Body of pancreas (tissue), 4 donors: ENCODE measurements around the gene SCAF4.

Experiments
- POLR2A ChIP-seq, 3 donors: fragments of 450-650 bp; IDR thresholded peaks; one replicate each; pipeline ENCODE4 v1.6.1; 2016; ENCODE audit warnings: antibody characterized with exemption in 3 of 3, mild to moderate bottlenecking in 2 of 3
- TF ChIP-seq, protein P1 (sequence below), 7 experiments: fragments of 450-650 bp in 4 of 7; fragments of 200-600 bp in 3 of 7; sonication (generic) in 3 of 7; IDR thresholded peaks; one replicate each; pipeline ENCODE4 v1.5.1; 2016 to 2019; ENCODE audit warnings: antibody characterized with exemption in 7 of 7

DNA sequence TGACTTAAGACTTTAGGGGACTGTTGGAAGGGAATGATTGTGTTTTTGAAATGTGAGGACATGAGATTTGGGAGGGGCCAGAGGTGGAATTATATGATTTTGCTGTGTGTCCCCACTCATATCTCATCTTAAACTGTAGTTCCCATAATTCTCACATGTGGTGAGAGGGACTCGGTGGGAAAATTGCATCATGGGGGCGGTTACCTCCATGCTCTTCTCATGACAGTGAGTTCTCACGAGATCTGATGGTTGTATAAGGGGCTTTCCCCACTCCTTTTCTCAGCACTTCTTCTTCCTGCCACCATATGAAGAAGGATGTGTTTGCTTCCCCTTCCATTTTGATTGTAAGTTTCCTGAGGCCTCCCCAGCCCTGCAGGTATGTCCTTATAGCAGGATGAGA lies 35.0 kb upstream of the SCAF4 start:
- TF ChIP-seq, protein P1, sequence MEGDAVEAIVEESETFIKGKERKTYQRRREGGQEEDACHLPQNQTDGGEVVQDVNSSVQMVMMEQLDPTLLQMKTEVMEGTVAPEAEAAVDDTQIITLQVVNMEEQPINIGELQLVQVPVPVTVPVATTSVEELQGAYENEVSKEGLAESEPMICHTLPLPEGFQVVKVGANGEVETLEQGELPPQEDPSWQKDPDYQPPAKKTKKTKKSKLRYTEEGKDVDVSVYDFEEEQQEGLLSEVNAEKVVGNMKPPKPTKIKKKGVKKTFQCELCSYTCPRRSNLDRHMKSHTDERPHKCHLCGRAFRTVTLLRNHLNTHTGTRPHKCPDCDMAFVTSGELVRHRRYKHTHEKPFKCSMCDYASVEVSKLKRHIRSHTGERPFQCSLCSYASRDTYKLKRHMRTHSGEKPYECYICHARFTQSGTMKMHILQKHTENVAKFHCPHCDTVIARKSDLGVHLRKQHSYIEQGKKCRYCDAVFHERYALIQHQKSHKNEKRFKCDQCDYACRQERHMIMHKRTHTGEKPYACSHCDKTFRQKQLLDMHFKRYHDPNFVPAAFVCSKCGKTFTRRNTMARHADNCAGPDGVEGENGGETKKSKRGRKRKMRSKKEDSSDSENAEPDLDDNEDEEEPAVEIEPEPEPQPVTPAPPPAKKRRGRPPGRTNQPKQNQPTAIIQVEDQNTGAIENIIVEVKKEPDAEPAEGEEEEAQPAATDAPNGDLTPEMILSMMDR (IDR thresholded peaks at IDR 0.05): no peak
- no peak for TF ChIP-seq POLR2A (IDR thresholded peaks at IDR 0.05)
